HCT116 (cell line): Measurements from ENCODE around the gene GPR62.

Experiments used
- CEBPB ChIP-seq: IDR thresholded peaks from 2 replicates; pipeline ENCODE4 v1.6.1; 2012; ENCODE audit warnings: low read depth
- CTCF ChIP-seq, 3 experiments: fragments of 200-600 bp in 1 of 3; sonication (generic) in 1 of 3; IDR thresholded peaks in 2 of 3; conservative IDR thresholded peaks in 1 of 3; 2 replicates each; pipeline ENCODE4 v1.5.1; 2012 to 2017; ENCODE audit warnings: low read depth in 2 of 3, low read length in 2 of 3, antibody characterized with exemption in 1 of 3, borderline replicate concordance in 1 of 3, control low read depth in 1 of 3, mild to moderate bottlenecking in 1 of 3, mixed read lengths in 1 of 3, mixed run types in 1 of 3, moderate library complexity in 1 of 3; ENCODE audit not compliant: insufficient read depth in 1 of 3
- EZH2phosphoT487 ChIP-seq: fragments of 200-600 bp; IDR thresholded peaks from 2 replicates; pipeline ENCODE4 v1.6.1; 2018; ENCODE audit warnings: antibody characterized with exemption, borderline replicate concordance
- POLR2A ChIP-seq: IDR thresholded peaks from 2 replicates; pipeline ENCODE4 v1.7.0; 2011; ENCODE audit warnings: borderline replicate concordance; ENCODE audit not compliant: insufficient read depth, insufficient read length; ENCODE audit errors: extremely low read depth
- SP1 ChIP-seq: IDR thresholded peaks from 2 replicates; pipeline ENCODE4 v1.6.1; 2012; ENCODE audit warnings: low read depth
- ZNF274 ChIP-seq: fragments of 200-500 bp; sonication (Bioruptor generic); IDR thresholded peaks from 2 replicates; pipeline ENCODE4 v1.6.1; 2014; ENCODE audit warnings: mild to moderate bottlenecking, low read depth, low read length, inconsistent platforms
- TF ChIP-seq, protein P1 (sequence below): IDR thresholded peaks from 2 replicates; pipeline ENCODE4 v1.6.1; 2012

DNA sequence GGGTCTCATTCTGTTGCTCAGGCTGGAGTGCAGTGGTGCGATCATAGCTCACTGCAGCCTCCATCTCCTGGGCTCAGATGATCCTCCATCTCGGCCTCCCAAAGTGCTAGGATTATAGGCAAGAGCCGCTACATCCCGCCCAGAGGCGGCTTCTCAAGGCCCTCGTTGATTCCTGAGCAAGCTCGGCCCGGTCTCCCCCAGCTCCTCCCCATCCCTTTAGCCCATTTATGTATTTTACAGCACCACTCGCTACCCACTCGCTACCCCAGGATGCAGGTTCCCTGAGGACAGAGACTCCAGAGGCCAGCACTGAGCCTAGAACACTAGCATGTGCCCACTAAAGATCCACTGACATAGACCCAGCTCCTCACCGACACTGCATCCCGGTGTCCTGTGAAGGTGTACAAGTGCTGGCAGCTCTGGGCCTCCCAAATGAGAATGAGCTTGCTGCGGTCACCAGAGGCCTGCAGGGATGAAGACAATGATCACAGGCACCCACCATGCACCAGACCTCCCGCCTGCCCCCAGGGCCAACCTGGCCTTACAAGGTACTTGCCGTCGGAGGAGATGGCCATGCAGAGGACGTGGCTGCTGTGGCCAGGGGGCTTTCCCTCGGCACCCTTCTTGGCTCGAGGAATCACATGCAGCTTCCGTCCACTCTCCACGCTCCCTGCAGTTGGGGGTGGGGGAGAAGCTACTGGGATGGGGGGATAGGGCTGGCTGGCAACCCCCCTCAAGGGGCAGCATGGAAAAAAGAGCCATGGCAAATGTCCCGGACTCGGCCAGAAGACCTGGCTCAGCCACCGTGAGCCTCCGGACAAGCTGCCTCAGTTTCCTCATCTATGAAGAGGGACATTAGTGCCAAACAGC lies 19.1 kb upstream of the GPR62 start:
- TF ChIP-seq CTCF (IDR thresholded peaks at IDR 0.05 in 2 of 3, conservative IDR thresholded peaks at IDR 0.05 in 1 of 3; ENCODE audit: borderline replicate concordance in 1 of 3, insufficient read depth in 1 of 3, low read depth in 2 of 3, low read length in 2 of 3) (no peak), CEBPB (no peak), POLR2A (no peak), EZH2phosphoT487 (no peak), SP1 (no peak), ZNF274 (no peak)
- TF ChIP-seq, protein P1, sequence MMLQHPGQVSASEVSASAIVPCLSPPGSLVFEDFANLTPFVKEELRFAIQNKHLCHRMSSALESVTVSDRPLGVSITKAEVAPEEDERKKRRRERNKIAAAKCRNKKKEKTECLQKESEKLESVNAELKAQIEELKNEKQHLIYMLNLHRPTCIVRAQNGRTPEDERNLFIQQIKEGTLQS: no peak
